Measurements from ENCODE around the gene VAV3. TPM values are rescaled to one million over a fixed set of nuclear protein-coding genes. Genes with fewer than 3 reads are reported as not detected.

Gene VAV3
- total RNA-seq, 1 experiment from 2014 or later: 10.0 TPM

DNA sequence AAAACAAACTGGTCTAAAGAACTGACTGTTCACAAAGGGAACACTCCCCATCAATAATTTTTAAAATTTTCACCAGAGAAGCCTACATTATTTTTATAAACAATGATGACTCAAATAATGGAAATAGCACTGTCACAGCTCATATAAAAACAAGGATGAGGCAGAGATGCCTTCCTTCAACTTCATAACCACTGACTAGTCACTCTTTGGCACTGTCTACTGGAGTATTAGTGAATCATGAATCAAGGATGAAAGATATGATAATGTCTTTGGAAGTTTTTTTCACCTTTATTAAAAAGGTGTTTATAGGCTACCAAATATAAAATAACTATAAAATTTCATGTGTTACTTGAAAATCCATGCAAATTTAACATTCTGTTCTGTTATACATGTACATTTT is 316.9 kb downstream of the VAV3 start (continued):
- TF ChIP-seq, protein P1, sequence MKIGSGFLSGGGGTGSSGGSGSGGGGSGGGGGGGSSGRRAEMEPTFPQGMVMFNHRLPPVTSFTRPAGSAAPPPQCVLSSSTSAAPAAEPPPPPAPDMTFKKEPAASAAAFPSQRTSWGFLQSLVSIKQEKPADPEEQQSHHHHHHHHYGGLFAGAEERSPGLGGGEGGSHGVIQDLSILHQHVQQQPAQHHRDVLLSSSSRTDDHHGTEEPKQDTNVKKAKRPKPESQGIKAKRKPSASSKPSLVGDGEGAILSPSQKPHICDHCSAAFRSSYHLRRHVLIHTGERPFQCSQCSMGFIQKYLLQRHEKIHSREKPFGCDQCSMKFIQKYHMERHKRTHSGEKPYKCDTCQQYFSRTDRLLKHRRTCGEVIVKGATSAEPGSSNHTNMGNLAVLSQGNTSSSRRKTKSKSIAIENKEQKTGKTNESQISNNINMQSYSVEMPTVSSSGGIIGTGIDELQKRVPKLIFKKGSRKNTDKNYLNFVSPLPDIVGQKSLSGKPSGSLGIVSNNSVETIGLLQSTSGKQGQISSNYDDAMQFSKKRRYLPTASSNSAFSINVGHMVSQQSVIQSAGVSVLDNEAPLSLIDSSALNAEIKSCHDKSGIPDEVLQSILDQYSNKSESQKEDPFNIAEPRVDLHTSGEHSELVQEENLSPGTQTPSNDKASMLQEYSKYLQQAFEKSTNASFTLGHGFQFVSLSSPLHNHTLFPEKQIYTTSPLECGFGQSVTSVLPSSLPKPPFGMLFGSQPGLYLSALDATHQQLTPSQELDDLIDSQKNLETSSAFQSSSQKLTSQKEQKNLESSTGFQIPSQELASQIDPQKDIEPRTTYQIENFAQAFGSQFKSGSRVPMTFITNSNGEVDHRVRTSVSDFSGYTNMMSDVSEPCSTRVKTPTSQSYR (CRISPR knock-in tag; IDR thresholded peaks at IDR 0.05): no peak
- TF ChIP-seq NR2C2 (CRISPR knock-in tag; IDR thresholded peaks at IDR 0.05): no peak
- TF ChIP-seq, protein P2, sequence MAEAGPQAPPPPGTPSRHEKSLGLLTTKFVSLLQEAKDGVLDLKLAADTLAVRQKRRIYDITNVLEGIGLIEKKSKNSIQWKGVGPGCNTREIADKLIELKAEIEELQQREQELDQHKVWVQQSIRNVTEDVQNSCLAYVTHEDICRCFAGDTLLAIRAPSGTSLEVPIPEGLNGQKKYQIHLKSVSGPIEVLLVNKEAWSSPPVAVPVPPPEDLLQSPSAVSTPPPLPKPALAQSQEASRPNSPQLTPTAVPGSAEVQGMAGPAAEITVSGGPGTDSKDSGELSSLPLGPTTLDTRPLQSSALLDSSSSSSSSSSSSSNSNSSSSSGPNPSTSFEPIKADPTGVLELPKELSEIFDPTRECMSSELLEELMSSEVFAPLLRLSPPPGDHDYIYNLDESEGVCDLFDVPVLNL (CRISPR knock-in tag; IDR thresholded peaks at IDR 0.05; ENCODE audit: borderline replicate concordance, low read depth): no peak
- TF ChIP-seq, protein P3, sequence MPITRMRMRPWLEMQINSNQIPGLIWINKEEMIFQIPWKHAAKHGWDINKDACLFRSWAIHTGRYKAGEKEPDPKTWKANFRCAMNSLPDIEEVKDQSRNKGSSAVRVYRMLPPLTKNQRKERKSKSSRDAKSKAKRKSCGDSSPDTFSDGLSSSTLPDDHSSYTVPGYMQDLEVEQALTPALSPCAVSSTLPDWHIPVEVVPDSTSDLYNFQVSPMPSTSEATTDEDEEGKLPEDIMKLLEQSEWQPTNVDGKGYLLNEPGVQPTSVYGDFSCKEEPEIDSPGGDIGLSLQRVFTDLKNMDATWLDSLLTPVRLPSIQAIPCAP (CRISPR knock-in tag; IDR thresholded peaks at IDR 0.05): no peak

DNA sequence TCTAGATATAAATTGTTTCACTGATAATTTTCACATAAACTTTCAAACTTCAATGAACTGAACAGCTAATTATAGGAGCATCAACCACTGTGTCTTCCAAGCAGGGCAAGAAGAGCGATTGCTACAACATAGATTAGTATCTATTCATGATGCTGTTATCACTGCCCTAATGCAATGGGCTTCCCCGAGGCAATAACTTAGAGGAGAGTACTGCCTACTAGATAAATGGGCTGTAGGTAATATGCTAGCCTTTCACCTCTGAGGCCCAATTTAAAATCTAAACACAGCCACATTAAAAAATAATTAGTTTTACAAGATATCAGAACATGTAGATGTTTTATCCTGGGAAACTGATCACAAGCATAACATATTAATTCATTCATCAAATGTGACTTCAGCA is 318.0 kb downstream of the VAV3 start:
- Mint-ChIP-seq H3K4me1 (no peaks in the 10 kb centered on the region), H3K27ac (no peak overlapping the region), H3K27me3 (ENCODE audit: low read depth) (no peaks in the 10 kb centered on the region), H3K9me3 (no peaks in the 10 kb centered on the region), H3K36me3 (no peaks in the 10 kb centered on the region), H3K4me3 (no peak overlapping the region)
- no peak for DNase-seq (ENCODE audit: low spot score)
- CTCF ChIA-PET: no interaction called here
- no peak for ATAC-seq
- POLR2A ChIA-PET: no interaction called here
- TF ChIP-seq, protein P4, sequence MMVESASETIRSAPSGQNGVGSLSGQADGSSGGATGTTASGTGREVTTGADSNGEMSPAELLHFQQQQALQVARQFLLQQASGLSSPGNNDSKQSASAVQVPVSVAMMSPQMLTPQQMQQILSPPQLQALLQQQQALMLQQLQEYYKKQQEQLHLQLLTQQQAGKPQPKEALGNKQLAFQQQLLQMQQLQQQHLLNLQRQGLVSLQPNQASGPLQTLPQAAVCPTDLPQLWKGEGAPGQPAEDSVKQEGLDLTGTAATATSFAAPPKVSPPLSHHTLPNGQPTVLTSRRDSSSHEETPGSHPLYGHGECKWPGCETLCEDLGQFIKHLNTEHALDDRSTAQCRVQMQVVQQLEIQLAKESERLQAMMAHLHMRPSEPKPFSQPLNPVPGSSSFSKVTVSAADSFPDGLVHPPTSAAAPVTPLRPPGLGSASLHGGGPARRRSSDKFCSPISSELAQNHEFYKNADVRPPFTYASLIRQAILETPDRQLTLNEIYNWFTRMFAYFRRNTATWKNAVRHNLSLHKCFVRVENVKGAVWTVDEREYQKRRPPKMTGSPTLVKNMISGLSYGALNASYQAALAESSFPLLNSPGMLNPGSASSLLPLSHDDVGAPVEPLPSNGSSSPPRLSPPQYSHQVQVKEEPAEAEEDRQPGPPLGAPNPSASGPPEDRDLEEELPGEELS (CRISPR knock-in tag; IDR thresholded peaks at IDR 0.05): no peak
- TF ChIP-seq TCF7 (CRISPR knock-in tag; IDR thresholded peaks at IDR 0.05; ENCODE audit: low read depth) (no peak), GTF2I (CRISPR knock-in tag; conservative IDR thresholded peaks at IDR 0.05) (no peak), ZNF423 (CRISPR knock-in tag; IDR thresholded peaks at IDR 0.05) (no peak), FOXJ3 (CRISPR knock-in tag; IDR thresholded peaks at IDR 0.05; ENCODE audit: borderline replicate concordance) (no peak), ZNF671 (CRISPR knock-in tag; IDR thresholded peaks at IDR 0.05) (no peak), ETV6 (CRISPR knock-in tag; IDR thresholded peaks at IDR 0.05) (no peak), GRHL2 (CRISPR knock-in tag; IDR thresholded peaks at IDR 0.05; ENCODE audit: insufficient replicate concordance, severe bottlenecking) (no peak)
- TF ChIP-seq, protein P1 (CRISPR knock-in tag; IDR thresholded peaks at IDR 0.05): no peak
- TF ChIP-seq, protein P5, sequence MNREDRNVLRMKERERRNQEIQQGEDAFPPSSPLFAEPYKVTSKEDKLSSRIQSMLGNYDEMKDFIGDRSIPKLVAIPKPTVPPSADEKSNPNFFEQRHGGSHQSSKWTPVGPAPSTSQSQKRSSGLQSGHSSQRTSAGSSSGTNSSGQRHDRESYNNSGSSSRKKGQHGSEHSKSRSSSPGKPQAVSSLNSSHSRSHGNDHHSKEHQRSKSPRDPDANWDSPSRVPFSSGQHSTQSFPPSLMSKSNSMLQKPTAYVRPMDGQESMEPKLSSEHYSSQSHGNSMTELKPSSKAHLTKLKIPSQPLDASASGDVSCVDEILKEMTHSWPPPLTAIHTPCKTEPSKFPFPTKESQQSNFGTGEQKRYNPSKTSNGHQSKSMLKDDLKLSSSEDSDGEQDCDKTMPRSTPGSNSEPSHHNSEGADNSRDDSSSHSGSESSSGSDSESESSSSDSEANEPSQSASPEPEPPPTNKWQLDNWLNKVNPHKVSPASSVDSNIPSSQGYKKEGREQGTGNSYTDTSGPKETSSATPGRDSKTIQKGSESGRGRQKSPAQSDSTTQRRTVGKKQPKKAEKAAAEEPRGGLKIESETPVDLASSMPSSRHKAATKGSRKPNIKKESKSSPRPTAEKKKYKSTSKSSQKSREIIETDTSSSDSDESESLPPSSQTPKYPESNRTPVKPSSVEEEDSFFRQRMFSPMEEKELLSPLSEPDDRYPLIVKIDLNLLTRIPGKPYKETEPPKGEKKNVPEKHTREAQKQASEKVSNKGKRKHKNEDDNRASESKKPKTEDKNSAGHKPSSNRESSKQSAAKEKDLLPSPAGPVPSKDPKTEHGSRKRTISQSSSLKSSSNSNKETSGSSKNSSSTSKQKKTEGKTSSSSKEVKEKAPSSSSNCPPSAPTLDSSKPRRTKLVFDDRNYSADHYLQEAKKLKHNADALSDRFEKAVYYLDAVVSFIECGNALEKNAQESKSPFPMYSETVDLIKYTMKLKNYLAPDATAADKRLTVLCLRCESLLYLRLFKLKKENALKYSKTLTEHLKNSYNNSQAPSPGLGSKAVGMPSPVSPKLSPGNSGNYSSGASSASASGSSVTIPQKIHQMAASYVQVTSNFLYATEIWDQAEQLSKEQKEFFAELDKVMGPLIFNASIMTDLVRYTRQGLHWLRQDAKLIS (CRISPR knock-in tag; IDR thresholded peaks at IDR 0.05; ENCODE audit: borderline replicate concordance): no peak
- TF ChIP-seq, protein P6, sequence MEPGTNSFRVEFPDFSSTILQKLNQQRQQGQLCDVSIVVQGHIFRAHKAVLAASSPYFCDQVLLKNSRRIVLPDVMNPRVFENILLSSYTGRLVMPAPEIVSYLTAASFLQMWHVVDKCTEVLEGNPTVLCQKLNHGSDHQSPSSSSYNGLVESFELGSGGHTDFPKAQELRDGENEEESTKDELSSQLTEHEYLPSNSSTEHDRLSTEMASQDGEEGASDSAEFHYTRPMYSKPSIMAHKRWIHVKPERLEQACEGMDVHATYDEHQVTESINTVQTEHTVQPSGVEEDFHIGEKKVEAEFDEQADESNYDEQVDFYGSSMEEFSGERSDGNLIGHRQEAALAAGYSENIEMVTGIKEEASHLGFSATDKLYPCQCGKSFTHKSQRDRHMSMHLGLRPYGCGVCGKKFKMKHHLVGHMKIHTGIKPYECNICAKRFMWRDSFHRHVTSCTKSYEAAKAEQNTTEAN (CRISPR knock-in tag; IDR thresholded peaks at IDR 0.05): no peak
- TF ChIP-seq, protein P7, sequence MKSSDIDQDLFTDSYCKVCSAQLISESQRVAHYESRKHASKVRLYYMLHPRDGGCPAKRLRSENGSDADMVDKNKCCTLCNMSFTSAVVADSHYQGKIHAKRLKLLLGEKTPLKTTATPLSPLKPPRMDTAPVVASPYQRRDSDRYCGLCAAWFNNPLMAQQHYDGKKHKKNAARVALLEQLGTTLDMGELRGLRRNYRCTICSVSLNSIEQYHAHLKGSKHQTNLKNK (CRISPR knock-in tag; IDR thresholded peaks at IDR 0.05): no peak
- TF ChIP-seq, protein P8, sequence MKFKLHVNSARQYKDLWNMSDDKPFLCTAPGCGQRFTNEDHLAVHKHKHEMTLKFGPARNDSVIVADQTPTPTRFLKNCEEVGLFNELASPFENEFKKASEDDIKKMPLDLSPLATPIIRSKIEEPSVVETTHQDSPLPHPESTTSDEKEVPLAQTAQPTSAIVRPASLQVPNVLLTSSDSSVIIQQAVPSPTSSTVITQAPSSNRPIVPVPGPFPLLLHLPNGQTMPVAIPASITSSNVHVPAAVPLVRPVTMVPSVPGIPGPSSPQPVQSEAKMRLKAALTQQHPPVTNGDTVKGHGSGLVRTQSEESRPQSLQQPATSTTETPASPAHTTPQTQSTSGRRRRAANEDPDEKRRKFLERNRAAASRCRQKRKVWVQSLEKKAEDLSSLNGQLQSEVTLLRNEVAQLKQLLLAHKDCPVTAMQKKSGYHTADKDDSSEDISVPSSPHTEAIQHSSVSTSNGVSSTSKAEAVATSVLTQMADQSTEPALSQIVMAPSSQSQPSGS (CRISPR knock-in tag; IDR thresholded peaks at IDR 0.05; ENCODE audit: borderline replicate concordance, low read depth): no peak

Data from WTC11 (cell line).